T-helper 2 cell treated with Interferon-gamma antibody and Interleukin-4, amounts not matched to agents 5 μg/mL and 100 μg/mL, for 36 hours (primary cell): ENCODE measurements around the gene C3orf52.

Experiments
- DNase-seq: peaks from one replicate; pipeline ENCODE4 v3.0.0; 2021; ENCODE audit warnings: low spot score
- H3K27ac Mint-ChIP-seq: one replicate; pipeline ENCODE4 v1.8.0; 2021; ENCODE audit warnings: mild to moderate bottlenecking, mixed read lengths
- H3K27me3 Mint-ChIP-seq: one replicate; pipeline ENCODE4 v1.8.0; 2021; ENCODE audit warnings: low read depth, mixed read lengths
- H3K36me3 Mint-ChIP-seq: one replicate; pipeline ENCODE4 v1.8.0; 2021; ENCODE audit warnings: low read depth, mixed read lengths
- H3K4me1 Mint-ChIP-seq: one replicate; pipeline ENCODE4 v1.8.0; 2021; ENCODE audit warnings: low read depth, mixed read lengths
- H3K4me3 Mint-ChIP-seq: one replicate; pipeline ENCODE4 v1.8.0; 2022; ENCODE audit warnings: mild to moderate bottlenecking, moderate library complexity, mixed read lengths
- H3K9me3 Mint-ChIP-seq: one replicate; pipeline ENCODE4 v1.8.0; 2021; ENCODE audit warnings: mixed read lengths

C3orf52 gene

GRCh38 chr3:112074006-112074405 lies 12.2 kb upstream of the C3orf52 start:
- DNase-seq, result no peak
- H3K4me3 Mint-ChIP-seq, result no peak overlapping the region
- no peak overlapping the region for H3K27ac Mint-ChIP-seq
- peaks cover 8% of the 10 kb centered on the region for H3K27me3 Mint-ChIP-seq
- H3K4me1 Mint-ChIP-seq, result peaks cover 42% of the 10 kb centered on the region
- peaks cover 16% of the 10 kb centered on the region for H3K9me3 Mint-ChIP-seq
- H3K36me3 Mint-ChIP-seq, result peaks cover 10% of the 10 kb centered on the region

- peak overlapping the region; percentile 84 for H3K27ac Mint-ChIP-seq
Observed at GRCh38 chr3:112074616-112075497, 11.3 kb upstream of the C3orf52 start.

GRCh38 chr3:112078125-112079083 lies 7.8 kb upstream of the C3orf52 start:
- Mint-ChIP-seq H3K4me3 (no peak overlapping the region), H3K9me3 (no peaks in the 10 kb centered on the region), H3K36me3 (peaks cover 2% of the 10 kb centered on the region)

More at GRCh38 chr3:112074616-112075497, 11.3 kb upstream of the C3orf52 start:
- peak; percentile 58 for DNase-seq
- Mint-ChIP-seq H3K9me3 (peaks cover 12% of the 10 kb centered on the region), H3K27me3 (peaks cover 6% of the 10 kb centered on the region), H3K4me1 (peaks cover 42% of the 10 kb centered on the region), H3K4me3 (peak overlapping the region; percentile 78), H3K36me3 (peaks cover 8% of the 10 kb centered on the region)

GRCh38 chr3:112083239-112083638 lies 3.0 kb upstream of the C3orf52 start:
- Mint-ChIP-seq H3K9me3 (no peaks in the 10 kb centered on the region), H3K27me3 (no peaks in the 10 kb centered on the region), H3K4me3 (no peak overlapping the region), H3K4me1 (peaks cover 30% of the 10 kb centered on the region), H3K27ac (no peak overlapping the region), H3K36me3 (no peaks in the 10 kb centered on the region)
- DNase-seq, result no peak

More at GRCh38 chr3:112078125-112079083, 7.8 kb upstream of the C3orf52 start:
- H3K27ac Mint-ChIP-seq, result no peak overlapping the region
- no peaks in the 10 kb centered on the region for H3K27me3 Mint-ChIP-seq
- peaks cover 24% of the 10 kb centered on the region for H3K4me1 Mint-ChIP-seq
- DNase-seq, result no peak

GRCh38 chr3:112084980-112085705 lies 1.0 kb upstream of the C3orf52 start:
- peaks cover 35% of the 10 kb centered on the region for H3K4me1 Mint-ChIP-seq
- peak overlapping the region; percentile 32 for H3K27ac Mint-ChIP-seq
- no peaks in the 10 kb centered on the region for H3K27me3 Mint-ChIP-seq
- H3K36me3 Mint-ChIP-seq, result no peaks in the 10 kb centered on the region
- H3K4me3 Mint-ChIP-seq, result peak overlapping the region; percentile 91
- no peaks in the 10 kb centered on the region for H3K9me3 Mint-ChIP-seq
- no peak for DNase-seq

GRCh38 chr3:112085735-112086075 lies 484 bp upstream of the C3orf52 start:
- Mint-ChIP-seq H3K9me3 (no peaks in the 10 kb centered on the region), H3K4me1 (peaks cover 40% of the 10 kb centered on the region), H3K27ac (peak overlapping the region; percentile 78), H3K36me3 (no peaks in the 10 kb centered on the region), H3K4me3 (peak overlapping the region; percentile 91), H3K27me3 (no peaks in the 10 kb centered on the region)
- DNase-seq, result no peak

GRCh38 chr3:112086875-112087524 lies 811 bp downstream of the C3orf52 start:
- no peaks in the 10 kb centered on the region for H3K36me3 Mint-ChIP-seq
- H3K27me3 Mint-ChIP-seq, result no peaks in the 10 kb centered on the region
- H3K4me3 Mint-ChIP-seq, result peak overlapping the region; percentile 91
- H3K4me1 Mint-ChIP-seq, result peaks cover 45% of the 10 kb centered on the region
- no peak for DNase-seq
- peak overlapping the region; percentile 78 for H3K27ac Mint-ChIP-seq
- H3K9me3 Mint-ChIP-seq, result no peaks in the 10 kb centered on the region

- Mint-ChIP-seq H3K27me3 (no peaks in the 10 kb centered on the region), H3K4me1 (peaks cover 52% of the 10 kb centered on the region), H3K9me3 (no peaks in the 10 kb centered on the region), H3K27ac (no peak overlapping the region), H3K36me3 (peaks cover 2% of the 10 kb centered on the region), H3K4me3 (peak overlapping the region; percentile 91)
- DNase-seq, result no peak
Observed at GRCh38 chr3:112087746-112088145, 1.6 kb downstream of the C3orf52 start.

- Mint-ChIP-seq H3K36me3 (peaks cover 6% of the 10 kb centered on the region), H3K4me1 (peaks cover 60% of the 10 kb centered on the region), H3K27me3 (no peaks in the 10 kb centered on the region), H3K27ac (peak overlapping the region; percentile 18), H3K4me3 (no peak overlapping the region), H3K9me3 (no peaks in the 10 kb centered on the region)
- no peak for DNase-seq
Observed at GRCh38 chr3:112088944-112089343, 2.8 kb downstream of the C3orf52 start.

GRCh38 chr3:112089956-112090886 lies 4.0 kb downstream of the C3orf52 start:
- DNase-seq, result no peak
- H3K27me3 Mint-ChIP-seq, result no peaks in the 10 kb centered on the region
- H3K27ac Mint-ChIP-seq, result no peak overlapping the region
- H3K4me3 Mint-ChIP-seq, result no peak overlapping the region
- H3K9me3 Mint-ChIP-seq, result no peaks in the 10 kb centered on the region
- peaks cover 8% of the 10 kb centered on the region for H3K36me3 Mint-ChIP-seq
- peaks cover 56% of the 10 kb centered on the region for H3K4me1 Mint-ChIP-seq

GRCh38 chr3:112090887-112091586 lies 4.8 kb downstream of the C3orf52 start:
- H3K4me3 Mint-ChIP-seq, result no peak overlapping the region
- DNase-seq, result no peak
- no peak overlapping the region for H3K27ac Mint-ChIP-seq
- peaks cover 51% of the 10 kb centered on the region for H3K4me1 Mint-ChIP-seq
- no peaks in the 10 kb centered on the region for H3K9me3 Mint-ChIP-seq
- peaks cover 10% of the 10 kb centered on the region for H3K36me3 Mint-ChIP-seq
- no peaks in the 10 kb centered on the region for H3K27me3 Mint-ChIP-seq
